ENCODE measurements around the gene GNAQ. TPM values are rescaled to one million over a fixed set of nuclear protein-coding genes. Genes with fewer than 3 reads are reported as not detected.
A peak's percentile ranks its signal among the peaks of the same experiment; 100 is the strongest.

GNAQ gene
- total RNA-seq, 1 experiment from 2014 or later = 55.5 TPM

- Mint-ChIP-seq H3K9me3 (no peaks in the 10 kb centered on the region), H3K4me3 (no peak overlapping the region), H3K36me3 (peaks cover 21% of the 10 kb centered on the region), H3K27me3 (ENCODE audit: low read depth) (no peaks in the 10 kb centered on the region), H3K4me1 (peaks cover 42% of the 10 kb centered on the region), H3K27ac (peak overlapping the region; percentile 54; the same call in 1 of the 2 replicates)
- ATAC-seq (no peak), DNase-seq (ENCODE audit: low spot score) (no peak)
- CTCF ChIA-PET = no interaction called here
- TF ChIP-seq STAT6 (CRISPR knock-in tag; conservative IDR thresholded peaks at IDR 0.05; ENCODE audit: low read depth) (no peak), RORB (CRISPR knock-in tag; IDR thresholded peaks at IDR 0.05) (no peak), CTCF (IDR thresholded peaks at IDR 0.05) (no peak), ATF2 (CRISPR knock-in tag; IDR thresholded peaks at IDR 0.05; ENCODE audit: borderline replicate concordance, low read depth) (no peak), ZNF425 (CRISPR knock-in tag; conservative IDR thresholded peaks at IDR 0.05) (no peak), NR3C1 (CRISPR knock-in tag; conservative IDR thresholded peaks at IDR 0.05; ENCODE audit: low read depth) (no peak), ZBTB21 (CRISPR knock-in tag; IDR thresholded peaks at IDR 0.05; ENCODE audit: borderline replicate concordance) (no peak)
- POLR2A ChIA-PET = no interaction called here
Measured at GRCh38 chr9:77917800-77918199, 113.8 kb downstream of the GNAQ start.

GRCh38 chr9:77916820-77917219 is 114.8 kb downstream of the GNAQ start:
- no peaks in the 10 kb centered on the region for H3K27me3 Mint-ChIP-seq (ENCODE audit: low read depth)
- peaks cover 16% of the 10 kb centered on the region for H3K36me3 Mint-ChIP-seq
- POLR2A ChIA-PET = no interaction called here
- DNase-seq (ENCODE audit: low spot score) (no peak), ATAC-seq (no peak)
- no peak for TF ChIP-seq TEAD1 (CRISPR knock-in tag; IDR thresholded peaks at IDR 0.05)
- TF ChIP-seq OVOL2 (CRISPR knock-in tag; IDR thresholded peaks at IDR 0.05; ENCODE audit: borderline replicate concordance) = no peak
- H3K4me1 Mint-ChIP-seq = peaks cover 40% of the 10 kb centered on the region
- CTCF ChIA-PET = interaction anchor here (0.6 to 1.0 kb wide), 2 partner anchors 28 to 205 kb away, joined by 3 read pairs; no protein-coding TSS in a partner anchor
- H3K27ac Mint-ChIP-seq = peak overlapping the region; percentile 42
- H3K9me3 Mint-ChIP-seq = no peaks in the 10 kb centered on the region
- H3K4me3 Mint-ChIP-seq = no peak overlapping the region

- POLR2A ChIA-PET = no interaction called here
- no peaks in the 10 kb centered on the region for H3K27me3 Mint-ChIP-seq (ENCODE audit: low read depth)
- CTCF ChIA-PET = interaction anchor here (0.6 to 1.0 kb wide), 2 partner anchors 28 to 205 kb away, joined by 3 read pairs; no protein-coding TSS in a partner anchor
- no peak overlapping the region for H3K4me3 Mint-ChIP-seq
- DNase-seq (ENCODE audit: low spot score) = no peak
- peak overlapping the region; percentile 42 for H3K27ac Mint-ChIP-seq
- peaks cover 40% of the 10 kb centered on the region for H3K4me1 Mint-ChIP-seq
- no peaks in the 10 kb centered on the region for H3K9me3 Mint-ChIP-seq
- ATAC-seq = no peak
- peaks cover 16% of the 10 kb centered on the region for H3K36me3 Mint-ChIP-seq
- TF ChIP-seq ZNF138 (CRISPR knock-in tag; conservative IDR thresholded peaks at IDR 0.05) (no peak), ZSCAN18 (CRISPR knock-in tag; IDR thresholded peaks at IDR 0.05) (no peak), ZBTB43 (CRISPR knock-in tag; IDR thresholded peaks at IDR 0.05) (no peak), NFATC4 (CRISPR knock-in tag; IDR thresholded peaks at IDR 0.05) (no peak), FOXK1 (CRISPR knock-in tag; IDR thresholded peaks at IDR 0.05) (no peak), ZNF425 (CRISPR knock-in tag; conservative IDR thresholded peaks at IDR 0.05) (no peak), HMGA2 (CRISPR knock-in tag; IDR thresholded peaks at IDR 0.05) (no peak), GTF2I (CRISPR knock-in tag; conservative IDR thresholded peaks at IDR 0.05) (no peak), NR2C2 (CRISPR knock-in tag; IDR thresholded peaks at IDR 0.05) (no peak), SMAD3 (CRISPR knock-in tag; IDR thresholded peaks at IDR 0.05; ENCODE audit: borderline replicate concordance) (no peak), ZNF317 (CRISPR knock-in tag; IDR thresholded peaks at IDR 0.05; ENCODE audit: borderline replicate concordance, low read depth) (no peak)
Measured at GRCh38 chr9:77916410-77916819, 115.2 kb downstream of the GNAQ start.

All from WTC11 (cell line).